Stimulated activated CD8-positive, alpha-beta memory T cell treated with anti-CD3 and anti-CD28 coated beads, Interleukin-4, amount 100 ng/mL, for 48 hours (primary cell): Measurements from ENCODE around the gene CYP24A1.

Experiments used
- DNase-seq: peaks from one replicate; pipeline ENCODE4 v3.0.0-alpha.2; 2020

Gene CYP24A1

DNA sequence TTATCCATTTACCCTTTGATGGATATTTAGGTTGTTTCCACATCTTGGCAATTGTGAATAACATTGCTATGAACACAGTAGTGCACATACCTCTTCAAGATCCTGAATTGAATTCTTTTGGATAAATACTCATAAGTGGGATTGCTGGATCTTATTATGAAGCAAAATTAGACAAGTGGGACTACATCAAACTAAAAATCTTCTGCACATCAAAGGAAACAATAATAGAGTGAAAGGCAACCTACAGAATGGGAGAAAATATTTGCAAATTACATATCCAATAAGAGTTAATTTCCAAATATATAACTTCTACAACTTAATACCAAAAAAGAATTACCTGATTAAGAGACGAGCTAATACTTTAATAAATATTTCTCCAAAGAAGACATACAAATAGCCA, 65.0 kb downstream of the CYP24A1 start:
- no peak for DNase-seq

DNA sequence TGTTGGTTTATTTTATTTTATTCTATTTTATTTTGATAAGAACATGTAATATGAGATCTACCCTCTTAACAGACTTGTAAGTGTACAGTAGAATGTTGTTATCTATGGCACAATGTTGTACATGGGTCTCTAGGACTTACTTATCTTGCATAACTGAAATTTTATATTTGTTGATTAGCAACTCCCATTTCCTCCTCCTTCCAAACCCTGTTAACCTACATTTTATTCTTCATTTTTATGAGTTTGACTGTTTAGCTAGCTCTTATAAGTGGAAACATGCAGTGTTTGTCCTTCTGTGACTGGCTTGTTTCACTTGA, 65.5 kb downstream of the CYP24A1 start:
- no peak for DNase-seq

DNA sequence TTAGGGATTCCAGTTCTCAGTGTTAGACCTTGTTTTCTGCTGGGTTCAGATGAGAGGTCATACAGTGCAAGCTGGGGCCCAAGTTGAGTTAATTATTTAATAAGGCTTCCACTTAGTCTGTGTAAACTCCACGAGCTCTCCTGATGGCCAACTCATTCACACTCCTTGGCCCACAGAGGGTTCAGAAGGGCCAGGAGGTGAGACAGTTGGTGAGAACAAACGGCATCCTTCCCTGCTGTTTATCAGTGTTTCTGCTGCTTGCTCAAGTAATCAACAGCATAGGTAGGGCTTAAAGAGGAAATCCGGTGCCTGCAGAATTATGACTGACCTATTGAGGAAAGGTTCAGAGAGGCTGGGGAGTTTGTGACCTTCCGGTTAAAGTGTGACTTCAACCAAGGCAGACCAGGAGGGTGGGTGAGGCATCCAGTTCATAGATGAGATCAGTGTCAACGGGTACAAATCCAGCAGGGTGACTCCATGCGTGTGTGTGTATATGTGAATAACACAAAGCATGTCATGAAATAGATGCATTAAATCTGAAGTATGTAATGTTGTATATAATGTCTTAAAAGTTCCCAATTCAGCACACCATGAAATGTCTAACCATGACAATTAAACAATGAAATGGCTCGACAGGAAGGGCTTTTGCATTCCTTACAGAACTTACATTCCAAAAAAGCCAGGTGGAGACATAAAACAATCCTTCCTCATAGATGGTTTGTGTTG, 66.0 kb downstream of the CYP24A1 start:
- no peak for DNase-seq

DNA sequence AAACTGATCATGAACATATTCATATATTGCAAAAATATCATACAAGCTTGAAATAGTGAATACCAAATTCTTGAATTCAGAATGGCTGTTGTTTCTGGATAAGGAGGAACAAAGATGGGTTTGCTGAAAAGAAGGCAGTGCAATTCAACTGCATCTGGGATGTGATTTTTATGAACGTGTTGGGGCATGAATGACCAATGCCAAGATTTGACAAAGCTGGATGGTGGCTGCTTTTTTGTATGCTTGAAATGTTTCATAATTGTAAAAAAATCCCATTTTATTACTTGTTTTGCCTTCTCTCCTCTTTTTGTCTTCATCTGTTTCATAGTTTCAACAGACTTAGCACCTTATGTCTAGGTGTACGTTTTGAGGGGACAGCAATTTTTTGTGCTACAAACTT, 66.6 kb downstream of the CYP24A1 start:
- no peak for DNase-seq

DNA sequence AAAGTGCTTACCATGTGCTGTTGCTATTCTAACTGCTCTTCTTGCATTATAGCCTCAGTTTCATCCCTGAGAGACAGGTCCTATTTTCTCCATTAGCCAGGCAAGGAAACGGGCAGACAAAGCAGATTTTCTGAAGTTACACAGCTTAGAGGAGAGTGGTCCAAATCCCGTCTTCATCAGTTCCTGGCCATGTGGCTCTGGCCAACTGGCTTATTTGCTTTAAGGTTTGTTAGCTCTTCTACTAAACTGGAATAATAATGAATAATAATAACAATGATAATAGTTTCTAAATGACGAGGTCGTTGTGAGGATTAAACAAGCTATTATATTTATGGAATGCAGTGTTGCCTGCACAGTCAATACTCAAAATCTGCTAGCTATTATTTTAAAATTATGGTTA, 67.6 kb downstream of the CYP24A1 start:
- no peak for DNase-seq

DNA sequence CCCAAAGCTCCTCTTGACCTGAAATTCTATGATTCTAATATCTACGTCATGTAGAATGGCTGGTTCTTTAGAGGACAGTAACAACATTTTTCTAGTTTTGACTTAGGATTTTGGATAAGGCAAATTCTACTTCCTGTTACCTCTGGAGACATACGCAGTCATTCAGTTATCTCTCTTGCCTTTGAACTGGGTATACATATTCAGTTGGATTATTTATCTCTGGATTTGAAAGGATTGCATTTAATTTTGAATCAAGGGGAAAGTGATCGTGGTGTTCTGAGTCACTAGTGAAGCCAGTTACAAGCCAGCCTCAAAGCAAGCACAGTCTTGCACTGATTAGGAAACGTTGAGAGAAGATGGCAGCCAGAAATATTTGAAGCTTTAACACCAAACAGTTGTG, 68.1 kb downstream of the CYP24A1 start:
- DNase-seq, result no peak

DNA sequence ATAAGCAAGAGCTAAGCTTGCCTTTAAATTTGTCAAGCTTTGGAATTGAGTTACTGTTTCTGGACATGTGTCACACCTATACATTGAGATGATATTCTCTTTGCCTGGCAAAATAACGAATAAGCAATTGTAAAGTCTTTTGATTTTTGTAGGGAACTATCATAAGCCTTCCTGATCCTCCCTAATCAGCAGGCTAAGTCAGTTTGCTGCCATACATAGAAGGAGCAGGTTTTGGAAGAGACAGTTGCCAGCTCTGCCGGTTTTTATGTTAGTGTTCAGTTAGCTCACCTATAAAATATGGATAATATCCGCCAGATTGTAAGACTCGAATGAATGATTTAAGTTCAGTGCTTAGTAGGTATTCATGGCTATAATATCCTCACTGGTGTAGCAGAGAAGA, 69.0 kb downstream of the CYP24A1 start:
- DNase-seq, result no peak

DNA sequence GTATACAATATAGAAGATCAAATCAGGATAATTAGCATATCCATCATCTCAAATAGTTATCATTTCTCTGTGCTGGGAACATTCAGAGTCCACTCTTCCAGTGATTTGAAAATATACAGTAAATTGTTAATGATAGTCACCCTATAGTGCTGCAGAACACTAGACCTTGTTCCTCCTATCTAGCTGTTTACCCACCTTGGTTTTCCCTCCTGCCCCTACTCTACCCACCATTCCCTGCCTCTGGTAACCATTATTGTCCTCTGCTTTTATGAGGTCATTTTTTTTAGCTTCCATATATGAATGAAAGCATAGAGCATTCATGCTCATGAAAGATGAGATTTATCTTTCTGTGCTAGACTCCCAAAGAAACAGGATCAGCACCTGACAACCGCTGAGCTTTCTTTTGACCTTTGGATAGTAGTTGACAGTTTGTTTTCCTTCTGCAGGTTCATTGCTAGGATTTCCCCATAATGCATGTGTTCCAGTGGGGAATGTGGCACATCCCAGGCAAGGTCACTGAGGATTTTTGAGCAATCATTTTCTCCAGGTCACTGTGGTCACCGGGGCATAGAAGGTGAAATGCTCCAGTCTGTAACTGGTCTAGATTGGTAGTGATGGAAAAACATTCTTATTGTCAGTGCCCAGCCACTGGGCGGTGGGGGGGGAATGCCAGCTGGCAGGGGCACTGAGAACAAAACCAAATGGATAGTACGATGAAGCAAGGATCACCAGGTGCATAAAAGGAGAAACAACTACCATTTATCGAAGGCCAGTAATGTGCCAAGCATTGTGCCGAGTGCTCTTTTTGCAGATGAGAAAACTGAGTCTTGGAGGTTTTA, 69.8 kb downstream of the CYP24A1 start:
- no peak for DNase-seq
